Stimulated activated CD8-positive, alpha-beta memory T cell treated with anti-CD3 and anti-CD28 coated beads, Interleukin-4, amount 100 ng/mL, for 4 hours (primary cell): ENCODE data around the gene CAMK4.

Experiments
- DNase-seq, 2 donors: peaks; one replicate each; pipeline ENCODE4 v3.0.0-alpha.2; 2020; ENCODE audit warnings: low read depth in 2 of 2, low spot score in 1 of 2

Gene CAMK4

GRCh38 chr5:111480346-111480745 is 256.2 kb downstream of the CAMK4 start:
- DNase-seq: no peak

- no peak for DNase-seq
Observed at GRCh38 chr5:111486055-111486454, 261.9 kb downstream of the CAMK4 start.

- DNase-seq: no peak
Observed at GRCh38 chr5:111486926-111487325, 262.7 kb downstream of the CAMK4 start.

- no peak for DNase-seq
Observed at GRCh38 chr5:111488353-111488752, 264.2 kb downstream of the CAMK4 start.

GRCh38 chr5:111493031-111493430 is 268.8 kb downstream of the CAMK4 start:
- DNase-seq: no peak

- no peak for DNase-seq
Observed at GRCh38 chr5:111494355-111494999, 270.3 kb downstream of the CAMK4 start.

- no peak for DNase-seq
Observed at GRCh38 chr5:111495159-111495558, 271.0 kb downstream of the CAMK4 start.

- no peak for DNase-seq
Observed at GRCh38 chr5:111498346-111498745, 274.2 kb downstream of the CAMK4 start.

GRCh38 chr5:111502956-111503355 is 278.8 kb downstream of the CAMK4 start:
- no peak for DNase-seq

- no peak for DNase-seq
Observed at GRCh38 chr5:111505096-111505495, 280.9 kb downstream of the CAMK4 start.

GRCh38 chr5:111507276-111507675 is 283.1 kb downstream of the CAMK4 start:
- DNase-seq: no peak

- DNase-seq: no peak
Observed at GRCh38 chr5:111509119-111509518, 284.9 kb downstream of the CAMK4 start.

- DNase-seq: no peak
Observed at GRCh38 chr5:111511174-111511830, 287.1 kb downstream of the CAMK4 start.

GRCh38 chr5:111511831-111512374 is 287.7 kb downstream of the CAMK4 start:
- peak in 1 of 2 donors; percentile 0 for DNase-seq

- peak; percentile 70 to 91 for DNase-seq
Observed at GRCh38 chr5:111512375-111513130, 288.4 kb downstream of the CAMK4 start, which contains the start of gene STARD4. STARD4 (minus strand) TSS chr5:111512535; CDS start chr5:111507433, 5,102 bp downstream.

GRCh38 chr5:111513131-111513520 is 288.9 kb downstream of the CAMK4 start:
- DNase-seq: no peak

- no peak for DNase-seq
Observed at GRCh38 chr5:111514087-111514486, 289.9 kb downstream of the CAMK4 start.

GRCh38 chr5:111517853-111518501 is 293.8 kb downstream of the CAMK4 start:
- no peak for DNase-seq

GRCh38 chr5:111518777-111519176 is 294.6 kb downstream of the CAMK4 start:
- DNase-seq: no peak

- DNase-seq: no peak
Observed at GRCh38 chr5:111520908-111521307, 296.7 kb downstream of the CAMK4 start.

- no peak for DNase-seq
Observed at GRCh38 chr5:111528056-111528455, 303.9 kb downstream of the CAMK4 start.
